Camera-type eye (tissue), 1 donor: ENCODE measurements around the gene VSNL1. TPM values are rescaled to one million over a fixed set of nuclear protein-coding genes. Genes with fewer than 3 reads are reported as not detected.

Experiments
- total RNA-seq: library from RNA; depleted of rRNA; stranded (reverse); fragments of >200 nt; gene quantifications from one replicate; pipeline ENCODE4 v1.2.3, GENCODE V29; 2014

VSNL1 gene
- 12.9 TPM for total RNA-seq

GRCh38 chr2:17540093-17540812 is at the start of gene VSNL1:
TSS of gene VSNL1 (plus strand) at chr2:17540696. CDS start at chr2:17592075, 51,379 bp downstream.

GRCh38 chr2:17518212-17519154 is 22.0 kb upstream of the VSNL1 start, which contains the start of gene RAD51AP2:
TSS of gene RAD51AP2 (minus strand) at chr2:17518440. CDS start at chr2:17518415, 25 bp downstream.

Other genes with a start within 250 kb of the VSNL1 start
- 0.27 TPM for gene RAD51AP2, start 22.3 kb upstream of the VSNL1 start, total RNA-seq
- gene SMC6, start 213.1 kb downstream of the VSNL1 start, total RNA-seq = 54.1 TPM
- 11.9 TPM for gene GEN1, start 213.4 kb downstream of the VSNL1 start, total RNA-seq